Measurements from ENCODE around the gene RAD51D.

The RAD51D gene

GRCh38 chr17:35057332-35057915 is 62.2 kb downstream of the RAD51D start:
- no peaks in the 10 kb centered on the region for H3K36me3 ChIP-seq (ENCODE audit: control insufficient read depth in 2 of 2, insufficient read depth in 1 of 2, low read length in 2 of 2)
- H3K27ac ChIP-seq (ENCODE audit: extremely low read depth, low read depth, low read length): no peak overlapping the region
- POLR2A ChIA-PET: no interaction called here
- CTCF ChIA-PET: interaction anchor here (0.7 kb wide), 1 partner anchor 348 kb away, joined by 4 read pairs; no protein-coding TSS in a partner anchor
- no peak overlapping the region for H3K4me3 ChIP-seq (ENCODE audit: low read depth, low read length)
- no peaks in the 10 kb centered on the region for H3K4me1 ChIP-seq (ENCODE audit: control insufficient read depth, insufficient read depth, low read length)
- TF ChIP-seq ZNF10 (tag by site-specific recombination; IDR thresholded peaks at IDR 0.05): no peak
- TF ChIP-seq SCRT2 (tag by site-specific recombination; IDR thresholded peaks at IDR 0.05): peak; percentile 60
- H3K9me3 ChIP-seq (ENCODE audit: control insufficient read depth, insufficient read depth, low read depth, low read length): no peaks in the 10 kb centered on the region

GRCh38 chr17:35056013-35056412 is 63.6 kb downstream of the RAD51D start:
- H3K9me3 ChIP-seq (ENCODE audit: control insufficient read depth, insufficient read depth, low read depth, low read length): no peaks in the 10 kb centered on the region
- H3K27ac ChIP-seq (ENCODE audit: extremely low read depth, low read depth, low read length): no peak overlapping the region
- no peak overlapping the region for H3K4me3 ChIP-seq (ENCODE audit: low read depth, low read length)
- ChIA-PET CTCF (interaction anchor here (0.6 kb wide), 1 partner anchor 512 kb away, joined by 3 read pairs; no protein-coding TSS in a partner anchor), POLR2A (no interaction called here)
- TF ChIP-seq ZFHX2 (tag by site-specific recombination; conservative IDR thresholded peaks at IDR 0.05) (peak; percentile 25; the same call in 1 of the 2 replicates), PRDM1 (tag by site-specific recombination; IDR thresholded peaks at IDR 0.05) (peak; percentile 85), PBX3 (CRISPR knock-in tag; IDR thresholded peaks at IDR 0.05) (no peak)
- H3K36me3 ChIP-seq (ENCODE audit: control insufficient read depth in 2 of 2, insufficient read depth in 1 of 2, low read length in 2 of 2): no peaks in the 10 kb centered on the region
- peaks cover 6% of the 10 kb centered on the region for H3K4me1 ChIP-seq (ENCODE audit: control insufficient read depth, insufficient read depth, low read length)

- CTCF ChIA-PET: interaction anchor here (0.5 to 1.7 kb wide), 3 partner anchors 13 to 36 kb away, joined by 3 to 4 read pairs (median 3); no protein-coding TSS in a partner anchor
- Histone ChIP-seq H3K9me3 (ENCODE audit: control insufficient read depth, insufficient read depth, low read depth, low read length) (no peaks in the 10 kb centered on the region), H3K4me3 (ENCODE audit: low read depth, low read length) (no peak overlapping the region), H3K36me3 (ENCODE audit: control insufficient read depth in 2 of 2, insufficient read depth in 1 of 2, low read length in 2 of 2) (no peaks in the 10 kb centered on the region), H3K27ac (ENCODE audit: extremely low read depth, low read depth, low read length) (no peak overlapping the region), H3K4me1 (ENCODE audit: control insufficient read depth, insufficient read depth, low read length) (peaks cover 7% of the 10 kb centered on the region)
- TF ChIP-seq ZNF169 (tag by site-specific recombination; IDR thresholded peaks at IDR 0.05): no peak
- TF ChIP-seq ZNF707 (tag by site-specific recombination; IDR thresholded peaks at IDR 0.05): no peak
- no peak for TF ChIP-seq ZNF654 (tag by site-specific recombination; IDR thresholded peaks at IDR 0.05; ENCODE audit: low read depth)
- no peak for TF ChIP-seq ZNF174 (tag by site-specific recombination; IDR thresholded peaks at IDR 0.05)
- no peak for TF ChIP-seq ZNF221 (tag by site-specific recombination; IDR thresholded peaks at IDR 0.05; ENCODE audit: borderline replicate concordance)
- no peak for TF ChIP-seq ZNF555 (tag by site-specific recombination; conservative IDR thresholded peaks at IDR 0.05)
- no peak for TF ChIP-seq ZNF624 (tag by site-specific recombination; IDR thresholded peaks at IDR 0.05)
- POLR2A ChIA-PET: no interaction called here
Observed at GRCh38 chr17:35053204-35053603, 66.5 kb downstream of the RAD51D start.

GRCh38 chr17:35052780-35053179 is 66.9 kb downstream of the RAD51D start:
- ChIA-PET CTCF (interaction anchor here (0.5 to 1.5 kb wide), 2 partner anchors 13 to 35 kb away, joined by 3 to 4 read pairs; no protein-coding TSS in a partner anchor), POLR2A (no interaction called here)
- Histone ChIP-seq H3K36me3 (ENCODE audit: control insufficient read depth in 2 of 2, insufficient read depth in 1 of 2, low read length in 2 of 2) (no peaks in the 10 kb centered on the region), H3K9me3 (ENCODE audit: control insufficient read depth, insufficient read depth, low read depth, low read length) (no peaks in the 10 kb centered on the region), H3K4me1 (ENCODE audit: control insufficient read depth, insufficient read depth, low read length) (peaks cover 7% of the 10 kb centered on the region), H3K4me3 (ENCODE audit: low read depth, low read length) (no peak overlapping the region), H3K27ac (ENCODE audit: extremely low read depth, low read depth, low read length) (no peak overlapping the region)
- TF ChIP-seq ZSCAN16 (tag by site-specific recombination; IDR thresholded peaks at IDR 0.05) (no peak), ZNF140 (tag by site-specific recombination; IDR thresholded peaks at IDR 0.05) (no peak), ZNF174 (tag by site-specific recombination; IDR thresholded peaks at IDR 0.05) (no peak), ZNF19 (tag by site-specific recombination; IDR thresholded peaks at IDR 0.05; ENCODE audit: low read depth) (no peak)
- TF ChIP-seq, protein P1, sequence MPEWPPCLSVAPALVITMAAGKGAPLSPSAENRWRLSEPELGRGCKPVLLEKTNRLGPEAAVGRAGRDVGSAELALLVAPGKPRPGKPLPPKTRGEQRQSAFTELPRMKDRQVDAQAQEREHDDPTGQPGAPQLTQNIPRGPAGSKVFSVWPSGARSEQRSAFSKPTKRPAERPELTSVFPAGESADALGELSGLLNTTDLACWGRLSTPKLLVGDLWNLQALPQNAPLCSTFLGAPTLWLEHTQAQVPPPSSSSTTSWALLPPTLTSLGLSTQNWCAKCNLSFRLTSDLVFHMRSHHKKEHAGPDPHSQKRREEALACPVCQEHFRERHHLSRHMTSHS (tag by site-specific recombination; IDR thresholded peaks at IDR 0.05): no peak
